K562 (cell line): ENCODE measurements around the gene C1QTNF12. TPM values are rescaled to one million over a fixed set of nuclear protein-coding genes. Genes with fewer than 3 reads are reported as not detected.

ENCODE experiments used
- ATAC-seq: fragments of 200-7000 bp; cut with Tn5 transposase; 3 replicates; pipeline ENCODE4 v1.9.1; 2020; ENCODE audit warnings: moderate library complexity
- BruUV-seq: library from RNA; stranded (reverse); fragments of 400-500 nt; replicated peaks from 2 replicates; lab custom pipeline; 2021; lab: Mats Ljungman, UMichigan
- CTCF ChIA-PET: fragments of 300-600 bp; formaldehyde crosslinking; extraction: SDS; loops from one replicate; lab custom pipeline; 2021; ENCODE audit warnings: low intra/inter-chr PET ratio; lab: Yijun Ruan, JAX
- POLR2A ChIA-PET: fragments of 300-600, 350-650 bp; sonication (Branson Sonifier 250); formaldehyde crosslinking; extraction: SDS; loops from one replicate; lab custom pipeline; 2021; ENCODE audit warnings: antibody characterized with exemption, inconsistent platforms; lab: Yijun Ruan, JAX
- DNase-seq, 4 experiments: peaks; one replicate each; pipeline versions ENCODE4 v3.0.0 to v3.0.0-alpha.2; 2011 to 2018; ENCODE audit warnings: low spot score in 3 of 4, mixed read lengths in 3 of 4; ENCODE audit errors: extremely low read depth in 1 of 4
- FAIRE-seq: peaks from 2 replicates; lab custom pipeline; 2011; peaks lifted over from hg19 to GRCh38; lab: Jason Lieb, UNC
- H2AFZ ChIP-seq: 2 replicates; pipeline ENCODE4 v1.6.0; 2011; ENCODE audit warnings: low read depth, low read length, control low read depth, inconsistent platforms
- H3K27ac ChIP-seq: fragments of 200-600 bp; 3 replicates; pipeline ENCODE4 v1.8.0; 2011; ENCODE audit warnings: low read depth, mild to moderate bottlenecking, control low read depth, inconsistent platforms, low read length, moderate library complexity, mixed read lengths; ENCODE audit errors: extremely low read depth
- H3K27me3 ChIP-seq, 2 experiments: fragments of 300-600 bp in 1 of 2; 2 replicates in 1 of 2; 3 replicates in 1 of 2; pipeline versions ENCODE4 v1.6.0 to v1.8.0; 2011; ENCODE audit warnings: inconsistent platforms in 2 of 2, low read length in 2 of 2, mild to moderate bottlenecking in 1 of 2, mixed read lengths in 1 of 2, moderate library complexity in 1 of 2; ENCODE audit not compliant: control insufficient read depth in 2 of 2, insufficient read depth in 2 of 2
- H3K36me3 ChIP-seq: fragments of 300-600 bp; 3 replicates; pipeline ENCODE4 v1.8.0; 2011; ENCODE audit warnings: mild to moderate bottlenecking, low read length, inconsistent platforms; ENCODE audit not compliant: control insufficient read depth, insufficient read depth
- H3K4me1 ChIP-seq, 2 experiments: fragments of 200-600 bp in 1 of 2; replicated peaks in 1 of 2; 2 replicates in 1 of 2; 3 replicates in 1 of 2; pipeline versions ENCODE4 v1.5.1 to v1.8.0; 2011; ENCODE audit warnings: inconsistent platforms in 2 of 2, low read length in 2 of 2, mild to moderate bottlenecking in 1 of 2, mixed read lengths in 1 of 2, moderate library complexity in 1 of 2; ENCODE audit not compliant: control insufficient read depth in 2 of 2, insufficient read depth in 2 of 2
- H3K4me2 ChIP-seq: 2 replicates; pipeline ENCODE4 v1.6.1; 2011; ENCODE audit warnings: low read length, control low read depth, inconsistent platforms, mixed read lengths; ENCODE audit not compliant: insufficient read depth
- H3K4me3 ChIP-seq: fragments of 200-600 bp; sonication (generic), shearing (Covaris generic); 2 replicates; pipeline ENCODE4 v1.5.1; 2016; ENCODE audit warnings: control low read depth, inconsistent platforms
- H3K79me2 ChIP-seq: fragments of 200-600 bp; 3 replicates; pipeline ENCODE4 v1.8.0; 2011; ENCODE audit warnings: low read length, inconsistent platforms; ENCODE audit not compliant: control insufficient read depth, insufficient read depth
- H3K9ac ChIP-seq, 2 experiments: 2 replicates each; pipeline versions ENCODE4 v1.6.0 to v1.6.1; 2011; ENCODE audit warnings: low read depth in 2 of 2, low read length in 2 of 2, control low read depth in 1 of 2, inconsistent platforms in 1 of 2, mild to moderate bottlenecking in 1 of 2, mixed read lengths in 1 of 2; ENCODE audit not compliant: insufficient read depth in 1 of 2
- H3K9me1 ChIP-seq: one replicate; pipeline ENCODE4 v1.6.0; 2011; ENCODE audit warnings: inconsistent platforms, mild to moderate bottlenecking, low read length, moderate library complexity; ENCODE audit not compliant: control insufficient read depth, insufficient read depth
- H3K9me3 ChIP-seq: replicated peaks from 2 replicates; pipeline ENCODE4 v1.5.1; 2011; ENCODE audit warnings: low read depth, low read length, inconsistent platforms; ENCODE audit not compliant: control insufficient read depth, insufficient read depth
- H4K20me1 ChIP-seq: replicated peaks from 2 replicates; pipeline ENCODE4 v1.6.1; 2011; ENCODE audit warnings: low read length, inconsistent platforms, mixed read lengths; ENCODE audit not compliant: control insufficient read depth, insufficient read depth
- CREM ChIP-seq: IDR thresholded peaks from 2 replicates; pipeline ENCODE4 v1.6.1; 2014; ENCODE audit warnings: antibody characterized with exemption, low read depth
- FOXK2 ChIP-seq, 2 experiments: fragments of 450-650 bp; IDR thresholded peaks in 1 of 2; conservative IDR thresholded peaks in 1 of 2; 2 replicates each; pipeline ENCODE4 v1.6.1; 2016; ENCODE audit warnings: low read depth in 2 of 2, mild to moderate bottlenecking in 1 of 2
- HCFC1 ChIP-seq: IDR thresholded peaks from 2 replicates; pipeline ENCODE4 v1.6.1; 2012; ENCODE audit warnings: low read depth, low read length, improper control_type of control experiment
- KLF13 ChIP-seq: fragments of 450-650 bp; IDR thresholded peaks from 2 replicates; pipeline ENCODE4 v1.6.1; 2016; ENCODE audit warnings: missing genetic modification characterization, low read depth, mild to moderate bottlenecking, missing compliant biosample characterization, moderate library complexity, borderline replicate concordance
- RAD51 ChIP-seq: fragments of 450-650 bp; IDR thresholded peaks from 2 replicates; pipeline ENCODE4 v1.7.1; 2016; ENCODE audit warnings: low read depth, mild to moderate bottlenecking, borderline replicate concordance
- RBM22 ChIP-seq: fragments of 200-400 bp; formaldehyde crosslinking; IDR thresholded peaks from 2 replicates; pipeline ENCODE4 v1.6.1; 2018; ENCODE audit warnings: low read length, low read depth; ENCODE audit not compliant: poor library complexity, severe bottlenecking
- TAF1 ChIP-seq: IDR thresholded peaks from 2 replicates; pipeline ENCODE4 v1.6.1; 2011; ENCODE audit warnings: mild to moderate bottlenecking, low read length, moderate library complexity; ENCODE audit not compliant: insufficient read depth, control insufficient read depth, severe bottlenecking; ENCODE audit errors: extremely low read depth
- TGIF2 ChIP-seq: sonication (generic); formaldehyde crosslinking; IDR thresholded peaks from 2 replicates; pipeline ENCODE4 v1.8.1; 2022; ENCODE audit warnings: mild to moderate bottlenecking, missing genetic modification reagents, moderate library complexity
- YY1 ChIP-seq, 3 experiments: IDR thresholded peaks; 2 replicates each; pipeline ENCODE4 v1.6.1; 2011; ENCODE audit warnings: low read length in 2 of 3, mild to moderate bottlenecking in 2 of 3, moderate library complexity in 2 of 3, borderline replicate concordance in 1 of 3, control low read depth in 1 of 3, low read depth in 1 of 3; ENCODE audit not compliant: insufficient read depth in 3 of 3, insufficient replicate concordance in 2 of 3, control insufficient read depth in 1 of 3, insufficient read length in 1 of 3; ENCODE audit errors: extremely low read depth in 1 of 3
- WGBS: fragments of 100-300 bp; shearing (Covaris generic); methylation state at CpG from one replicate; pipeline ENCODE4 v1.1.6; 2016; ENCODE audit warnings: low coverage, mixed read lengths; ENCODE audit not compliant: insufficient coverage; ENCODE audit errors: missing lambda C conversion rate; 5-methylcytosine and 5-hydroxymethylcytosine counted together
- in situ Hi-C: fragments of 300-500 bp; cut with MboI; formaldehyde crosslinking; loops from 4 replicates; pipeline ENCODE4 v1.15.0; 2018; ENCODE audit warnings: inconsistent platforms, mixed read lengths
- intact Hi-C: fragments of 100-400 bp; cut with micrococcal nuclease; formaldehyde crosslinking; loops from 2 replicates; pipeline ENCODE4 v1.14.2; 2022
- polyA plus RNA-seq, 8 experiments: library from polyadenylated mRNA; depleted of rRNA in 4 of 8; stranded (reverse) in 5 of 8; unstranded in 3 of 8; fragments of >200 nt; fragmentation: Nextera tagmentation in 2 of 8; fragmentation: Illumina TruSeq in 1 of 8; extraction: Ambion mirVana in 2 of 8; extraction: Trizol in 1 of 8; gene quantifications; 2 replicates each; pipeline versions ENCODE4 v1.2.1 to v1.2.3, GENCODE V29; 2011 to 2014; ENCODE audit warnings: inconsistent platforms in 1 of 8, missing spikeins in 1 of 8
- total RNA-seq, 7 experiments: library from RNA; depleted of rRNA in 6 of 7; stranded (reverse); fragments of >200 nt in 6 of 7; fragmentation: Illumina TruSeq in 2 of 7; extraction: Trizol in 2 of 7; gene quantifications; 2 replicates each; pipeline versions ENCODE4 v1.2.1 to v1.2.3, GENCODE V29; 2011 to 2021; ENCODE audit warnings: low replicate concordance in 1 of 7
- TF ChIP-seq, protein P1 (sequence below), 2 experiments: fragments of 450-650 bp in 1 of 2; sonication (generic) in 1 of 2; formaldehyde crosslinking; conservative IDR thresholded peaks; 2 replicates each; pipeline versions ENCODE4 v1.4.0 to v1.8.1; 2020 to 2022; ENCODE audit warnings: mild to moderate bottlenecking in 1 of 2, missing genetic modification reagents in 1 of 2
- TF ChIP-seq, protein P2 (sequence below): sonication (generic); formaldehyde crosslinking; IDR thresholded peaks from 2 replicates; pipeline ENCODE4 v1.8.0; 2022; ENCODE audit warnings: missing genetic modification reagents, mild to moderate bottlenecking, borderline replicate concordance
- TF ChIP-seq, protein P3 (sequence below): fragments of 200-800 bp; sonication (Bioruptor generic); IDR thresholded peaks from 2 replicates; pipeline ENCODE4 v1.6.1; 2017; ENCODE audit warnings: missing genetic modification characterization, missing compliant biosample characterization

Gene C1QTNF12
- total and polyA plus RNA-seq, 9 of the 15 experiments (the other 6 are each of a cell fraction or from before 2014, with no cell fraction given) = 0.11 to 4.3 (median 0.93) TPM; not detected in 3

DNA sequence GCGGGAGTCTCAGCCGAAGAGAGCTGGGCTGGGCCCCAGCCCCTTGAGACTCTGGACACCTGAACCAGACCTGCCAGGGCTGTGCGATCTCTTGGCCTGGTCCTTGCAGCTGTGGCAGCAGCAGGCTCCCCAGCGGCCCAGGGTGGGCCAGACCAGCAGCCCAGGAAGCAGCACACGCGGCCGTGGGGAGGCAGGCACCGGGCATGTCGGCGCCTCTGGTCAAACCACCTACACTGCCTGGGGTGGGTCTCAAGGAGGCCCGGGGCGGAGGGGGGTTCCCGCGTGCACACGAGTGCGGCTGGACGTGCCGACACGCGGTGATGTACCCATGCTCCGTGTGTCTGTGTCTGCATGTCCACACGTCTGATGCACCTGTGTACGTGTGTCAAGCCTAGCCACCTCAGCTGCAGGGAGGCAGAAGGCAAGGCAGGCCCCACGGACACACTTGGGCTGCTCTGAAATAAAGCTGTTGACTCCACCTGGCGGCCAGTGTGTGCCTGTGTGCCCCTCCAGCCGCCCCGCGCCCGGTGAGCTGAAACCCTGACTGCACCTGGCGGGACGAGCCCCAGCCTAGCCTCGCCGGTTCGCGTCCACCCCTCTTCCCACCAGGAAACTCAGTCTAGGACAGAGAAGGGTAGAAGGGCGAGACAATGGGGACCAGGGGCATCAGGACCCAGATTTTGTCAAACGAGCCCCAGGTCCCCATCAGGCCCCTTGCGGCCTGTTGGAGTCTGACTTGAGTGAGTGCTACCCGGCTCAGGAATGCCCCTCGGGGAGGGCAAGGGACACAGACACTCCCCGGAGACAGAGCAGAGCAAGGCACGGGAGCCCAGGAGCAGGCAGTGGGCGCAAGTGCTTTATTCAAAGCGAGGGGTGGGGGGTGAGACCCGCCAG is 45.3 kb upstream of the C1QTNF12 start:
- no peaks in the 10 kb centered on the region for H3K79me2 ChIP-seq
- intact Hi-C loops = loop anchor here (2.0 to 10.0 kb wide), 3 partner anchors 169 to 307 kb away; partner anchors contain the start of genes C1orf159 and PERM1
- ChIA-PET POLR2A (interaction anchor here (0.6 to 1.5 kb wide), 9 partner anchors 11 to 205 kb away, joined by 3 to 6 read pairs (median 4); partner anchors contain the start of gene SCNN1D), CTCF (interaction anchor here (0.5 to 1.5 kb wide), 5 partner anchors 170 to 404 kb away, joined by 4 to 8 read pairs (median 6); no protein-coding TSS in a partner anchor)
- H3K9me1 ChIP-seq = peaks cover 8% of the 10 kb centered on the region
- no peak overlapping the region for H3K27ac ChIP-seq
- BruUV-seq = no TSS peak
- peaks cover 19% of the 10 kb centered on the region; the same call in 1 of the 2 replicates for H4K20me1 ChIP-seq
- peaks cover 5 to 85% of the 10 kb centered on the region in 2 experiments; a peak in 3 of 5 replicates for H3K4me1 ChIP-seq
- 24% methylated on average over 42 of the region's 45 CpGs for WGBS
- H3K9me3 ChIP-seq = no peaks in the 10 kb centered on the region
- FAIRE-seq (peak; percentile 92), DNase-seq (peak; percentile 62 to 89 (median 70)), ATAC-seq (peak; percentile 81)
- H3K4me2 ChIP-seq = no peak overlapping the region
- no peak overlapping the region for H2AFZ ChIP-seq
- H3K9ac ChIP-seq = peak overlapping the region in 1 of 2 experiments; percentile 82; a peak in 2 of 4 replicates
- peaks cover 2 to 20% of the 10 kb centered on the region in 2 experiments; a peak in 3 of 5 replicates for H3K27me3 ChIP-seq
- H3K4me3 ChIP-seq = no peak overlapping the region
- H3K36me3 ChIP-seq = peaks cover 10% of the 10 kb centered on the region; the same call in 1 of the 3 replicates
- in situ Hi-C loops = no loop called here
- TF ChIP-seq HCFC1 (peak; percentile 16; the same call in 1 of the 2 replicates), TAF1 (no peak), KLF13 (no peak), TGIF2 (CRISPR knock-in tag) (no peak), RBM22 (peak; percentile 66), CREM (peak; percentile 46; the same call in 1 of the 2 replicates), FOXK2 (conservative IDR thresholded peaks at IDR 0.05 in 1 of 2, IDR thresholded peaks at IDR 0.05 in 1 of 2; ENCODE audit: low read depth in 2 of 2) (peak in 1 of 2 experiments; percentile 44; a peak in 1 of 4 replicates), YY1 (IDR thresholded peaks at IDR 0.05; ENCODE audit: borderline replicate concordance in 1 of 3, control insufficient read depth in 1 of 3, extremely low read depth in 1 of 3, insufficient read depth in 3 of 3, insufficient read length in 1 of 3, insufficient replicate concordance in 2 of 3, low read depth in 1 of 3, low read length in 2 of 3) (peak in 1 of 3 experiments; percentile 14), RAD51 (no peak)
- TF ChIP-seq, protein P1, sequence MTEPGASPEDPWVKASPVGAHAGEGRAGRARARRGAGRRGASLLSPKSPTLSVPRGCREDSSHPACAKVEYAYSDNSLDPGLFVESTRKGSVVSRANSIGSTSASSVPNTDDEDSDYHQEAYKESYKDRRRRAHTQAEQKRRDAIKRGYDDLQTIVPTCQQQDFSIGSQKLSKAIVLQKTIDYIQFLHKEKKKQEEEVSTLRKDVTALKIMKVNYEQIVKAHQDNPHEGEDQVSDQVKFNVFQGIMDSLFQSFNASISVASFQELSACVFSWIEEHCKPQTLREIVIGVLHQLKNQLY (CRISPR knock-in tag; conservative IDR thresholded peaks at IDR 0.05) = no peak
- TF ChIP-seq, protein P2, sequence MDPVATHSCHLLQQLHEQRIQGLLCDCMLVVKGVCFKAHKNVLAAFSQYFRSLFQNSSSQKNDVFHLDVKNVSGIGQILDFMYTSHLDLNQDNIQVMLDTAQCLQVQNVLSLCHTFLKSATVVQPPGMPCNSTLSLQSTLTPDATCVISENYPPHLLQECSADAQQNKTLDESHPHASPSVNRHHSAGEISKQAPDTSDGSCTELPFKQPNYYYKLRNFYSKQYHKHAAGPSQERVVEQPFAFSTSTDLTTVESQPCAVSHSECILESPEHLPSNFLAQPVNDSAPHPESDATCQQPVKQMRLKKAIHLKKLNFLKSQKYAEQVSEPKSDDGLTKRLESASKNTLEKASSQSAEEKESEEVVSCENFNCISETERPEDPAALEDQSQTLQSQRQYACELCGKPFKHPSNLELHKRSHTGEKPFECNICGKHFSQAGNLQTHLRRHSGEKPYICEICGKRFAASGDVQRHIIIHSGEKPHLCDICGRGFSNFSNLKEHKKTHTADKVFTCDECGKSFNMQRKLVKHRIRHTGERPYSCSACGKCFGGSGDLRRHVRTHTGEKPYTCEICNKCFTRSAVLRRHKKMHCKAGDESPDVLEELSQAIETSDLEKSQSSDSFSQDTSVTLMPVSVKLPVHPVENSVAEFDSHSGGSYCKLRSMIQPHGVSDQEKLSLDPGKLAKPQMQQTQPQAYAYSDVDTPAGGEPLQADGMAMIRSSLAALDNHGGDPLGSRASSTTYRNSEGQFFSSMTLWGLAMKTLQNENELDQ = no peak
- TF ChIP-seq, protein P3, sequence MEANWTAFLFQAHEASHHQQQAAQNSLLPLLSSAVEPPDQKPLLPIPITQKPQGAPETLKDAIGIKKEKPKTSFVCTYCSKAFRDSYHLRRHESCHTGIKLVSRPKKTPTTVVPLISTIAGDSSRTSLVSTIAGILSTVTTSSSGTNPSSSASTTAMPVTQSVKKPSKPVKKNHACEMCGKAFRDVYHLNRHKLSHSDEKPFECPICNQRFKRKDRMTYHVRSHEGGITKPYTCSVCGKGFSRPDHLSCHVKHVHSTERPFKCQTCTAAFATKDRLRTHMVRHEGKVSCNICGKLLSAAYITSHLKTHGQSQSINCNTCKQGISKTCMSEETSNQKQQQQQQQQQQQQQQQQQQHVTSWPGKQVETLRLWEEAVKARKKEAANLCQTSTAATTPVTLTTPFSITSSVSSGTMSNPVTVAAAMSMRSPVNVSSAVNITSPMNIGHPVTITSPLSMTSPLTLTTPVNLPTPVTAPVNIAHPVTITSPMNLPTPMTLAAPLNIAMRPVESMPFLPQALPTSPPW (CRISPR knock-in tag) = no peak; the same call in 1 of the 2 replicates
